ENCODE data around the gene LMAN2L. TPM values are rescaled to one million over a fixed set of nuclear protein-coding genes. Genes with fewer than 3 reads are reported as not detected.
"Not testable (repeated sequence)": the region's sequence is repeated elsewhere in the genome, so short reads cannot be mapped to it uniquely, and the experiment has no call there.

LMAN2L gene
- total RNA-seq, 1 donor from 2014 or later: 28.2 TPM

GRCh38 chr2:96688649-96689430, 51.0 kb downstream of the LMAN2L start:
- no peak for DNase-seq (ENCODE audit: low read depth)

- DNase-seq (ENCODE audit: low read depth): no peak
Observed at GRCh38 chr2:96687711-96688640, 51.9 kb downstream of the LMAN2L start.

- DNase-seq (ENCODE audit: low read depth): no peak
Observed at GRCh38 chr2:96687266-96687665, 52.6 kb downstream of the LMAN2L start.

- DNase-seq (ENCODE audit: low read depth): no peak
Observed at GRCh38 chr2:96685577-96686459, 54.0 kb downstream of the LMAN2L start.

- peak; percentile 11 for DNase-seq (ENCODE audit: low read depth)
Observed at GRCh38 chr2:96684883-96685576, 54.8 kb downstream of the LMAN2L start.

GRCh38 chr2:96683972-96684820, 55.7 kb downstream of the LMAN2L start:
- DNase-seq (ENCODE audit: low read depth): no peak

- no peak for DNase-seq (ENCODE audit: low read depth)
Observed at GRCh38 chr2:96683307-96683706, 56.6 kb downstream of the LMAN2L start.

GRCh38 chr2:96681540-96681939, 58.3 kb downstream of the LMAN2L start:
- DNase-seq (ENCODE audit: low read depth): no peak

- no peak for DNase-seq (ENCODE audit: low read depth)
Observed at GRCh38 chr2:96680561-96681141, 59.2 kb downstream of the LMAN2L start.

- no peak for DNase-seq (ENCODE audit: low read depth)
Observed at GRCh38 chr2:96679848-96680247, 60.0 kb downstream of the LMAN2L start.

- no peak for DNase-seq (ENCODE audit: low read depth)
Observed at GRCh38 chr2:96669539-96670215, 70.2 kb downstream of the LMAN2L start.

GRCh38 chr2:96668771-96669170, 71.1 kb downstream of the LMAN2L start:
- no peak for DNase-seq (ENCODE audit: low read depth)

GRCh38 chr2:96665717-96666116, 74.1 kb downstream of the LMAN2L start:
- DNase-seq (ENCODE audit: low read depth): not testable (repeated sequence)

- peak; percentile 80 for DNase-seq (ENCODE audit: low read depth)
Observed at GRCh38 chr2:96665083-96665569, 74.7 kb downstream of the LMAN2L start.

GRCh38 chr2:96664366-96664925, 75.4 kb downstream of the LMAN2L start:
- no peak for DNase-seq (ENCODE audit: low read depth)

GRCh38 chr2:96663829-96664228, 76.0 kb downstream of the LMAN2L start:
- no peak for DNase-seq (ENCODE audit: low read depth)

- DNase-seq (ENCODE audit: low read depth): no peak
Observed at GRCh38 chr2:96663177-96663576, 76.7 kb downstream of the LMAN2L start.

GRCh38 chr2:96662360-96662759, 77.5 kb downstream of the LMAN2L start:
- DNase-seq (ENCODE audit: low read depth): no peak
